ENCODE results near the gene LOXL1. TPM values are rescaled to one million over a fixed set of nuclear protein-coding genes. Genes with fewer than 3 reads are reported as not detected.
A peak's percentile ranks its signal among the peaks of the same experiment; 100 is the strongest.

LOXL1 gene
- total and polyA plus RNA-seq, 2 of the 4 experiments (the other 2 are of a cell fraction): 148 to 332 TPM

GRCh38 chr15:73990250-73991005 lies 64.2 kb downstream of the LOXL1 start:
- 86% methylated on average over 5 of the region's 9 CpGs; no CpG with 5 or more reads in 1 of the 2 experiments for WGBS, 2 experiments (ENCODE audit: extremely low coverage in 2 of 2, insufficient read length in 1 of 2)
- Histone ChIP-seq H3K27ac (ENCODE audit: insufficient read depth, low read length) (no peak overlapping the region), H4K20me1 (ENCODE audit: insufficient read depth, low read length) (no peaks in the 10 kb centered on the region), H3K79me1 (ENCODE audit: low read depth in 1 of 2, low read length in 2 of 2) (peaks cover 9 to 58% of the 10 kb centered on the region in 2 experiments; a peak in 3 of 4 replicates), H3K14ac (replicated peaks; ENCODE audit: low read depth, low read length) (no peak overlapping the region), H3K23ac (ENCODE audit: low read depth, low read length) (no peak overlapping the region; the same call in 1 of the 2 replicates), H3K56ac (ENCODE audit: extremely low read depth, insufficient read depth, low read length) (no peak overlapping the region), H2AK9ac (replicated peaks; ENCODE audit: low read depth, low read length, poor library complexity) (peak overlapping the region; percentile 25), H4K91ac (ENCODE audit: insufficient read depth, low read depth, low read length) (0 out of 2 replicates have a peak overlapping the region, but pooled peaks have one; percentile 4), H3K9me1 (ENCODE audit: insufficient read depth, low read length) (peaks cover 36% of the 10 kb centered on the region), H3K4me2 (ENCODE audit: low read depth, low read length) (no peak overlapping the region), H3K4me3 (ENCODE audit: insufficient read depth, low read depth, low read length) (no peak overlapping the region), H3K9ac (ENCODE audit: low read depth, low read length) (no peak overlapping the region), H2AFZ (replicated peaks; ENCODE audit: low read length, poor library complexity) (no peak overlapping the region), H2AK5ac (ENCODE audit: low read depth, low read length) (peak overlapping the region; percentile 94), H2BK120ac (ENCODE audit: low read depth, low read length) (peak overlapping the region; percentile 94), H3K18ac (ENCODE audit: low read depth, low read length) (no peak overlapping the region), H2BK20ac (ENCODE audit: low read depth, low read length) (peak overlapping the region; percentile 90; the same call in 1 of the 2 replicates), H4K5ac (ENCODE audit: low read depth, low read length) (no peak overlapping the region), H2BK15ac (ENCODE audit: low read depth, low read length) (peak overlapping the region; percentile 16; the same call in 2 of the 3 replicates), H4K8ac (ENCODE audit: low read depth in 2 of 2, low read length in 2 of 2) (peak overlapping the region; percentile 68 to 87; a peak in 1 of 4 replicates), H3K4me1 (ENCODE audit: control insufficient read depth, insufficient read depth, low read length) (peaks cover 32% of the 10 kb centered on the region), H3K36me3 (ENCODE audit: control insufficient read depth, insufficient read depth, low read length) (no peaks in the 10 kb centered on the region), H2BK5ac (ENCODE audit: low read depth, low read length, poor library complexity, severe bottlenecking) (peak overlapping the region; percentile 94), H3K4ac (ENCODE audit: low read depth, low read length) (peak overlapping the region; percentile 97), H3K27me3 (ENCODE audit: control insufficient read depth, insufficient read depth, low read length) (no peaks in the 10 kb centered on the region), H3K9me3 (ENCODE audit: control insufficient read depth, insufficient read depth, low read length) (no peaks in the 10 kb centered on the region)
- dilution Hi-C loops (cut with HindIII; ENCODE audit: low sequenced_read_pairs, unreplicated experiment): no loop called here
- intact Hi-C loops (cut with micrococcal nuclease): loop anchor here (5.0 kb wide), 1 partner anchor 37 kb away; no protein-coding TSS in a partner anchor
- ChIA-PET POLR2A (ENCODE audit: unreplicated experiment) (no interaction called here), CTCF (interaction anchor here (0.7 kb wide), 1 partner anchor 21 kb away, joined by 3 read pairs; no protein-coding TSS in a partner anchor)
- in situ Hi-C loops (cut with MboI; ENCODE audit: low sequenced_read_pairs): loop anchor here (5.0 kb wide), 1 partner anchor 47 kb away; no protein-coding TSS in a partner anchor
- BruUV-seq (replicated peaks): no TSS peak
- ATAC-seq (ENCODE audit: low read depth) (no peak), DNase-seq (no peak)
- TF ChIP-seq CEBPB (IDR thresholded peaks at IDR 0.05; ENCODE audit: low read depth, low read length): no peak
- no peak for TF ChIP-seq MAFK (IDR thresholded peaks at IDR 0.05; ENCODE audit: low read depth, low read length)
- no peak for TF ChIP-seq ELK1 (IDR thresholded peaks at IDR 0.05; ENCODE audit: borderline replicate concordance, low read depth, low read length)
- TF ChIP-seq CTCF (conservative IDR thresholded peaks at IDR 0.05; ENCODE audit: low read depth, low read length): no peak
- no peak for TF ChIP-seq FOS (IDR thresholded peaks at IDR 0.05; ENCODE audit: low read depth, low read length)
- TF ChIP-seq NFE2L2 (IDR thresholded peaks at IDR 0.05; ENCODE audit: low read depth, low read length): no peak
- TF ChIP-seq RFX5 (IDR thresholded peaks at IDR 0.05; ENCODE audit: low read depth, low read length): no peak
- TF ChIP-seq RAD21 (IDR thresholded peaks at IDR 0.05; ENCODE audit: low read length): no peak
- TF ChIP-seq RCOR1 (IDR thresholded peaks at IDR 0.05; ENCODE audit: insufficient replicate concordance, low read length): no peak
- no peak for TF ChIP-seq POLR2A (IDR thresholded peaks at IDR 0.05; ENCODE audit: low read depth, low read length)
- no peak for TF ChIP-seq USF2 (IDR thresholded peaks at IDR 0.05; ENCODE audit: low read depth, low read length)
- no peak for TF ChIP-seq MXI1 (IDR thresholded peaks at IDR 0.05; ENCODE audit: borderline replicate concordance, low read depth, low read length)
- TF ChIP-seq SMC3 (IDR thresholded peaks at IDR 0.05; ENCODE audit: low read depth, low read length): no peak
- no peak for TF ChIP-seq BHLHE40 (IDR thresholded peaks at IDR 0.05; ENCODE audit: low read depth, low read length)
